HG02840 (cell line): ENCODE data around the gene ZNF566.
"Not testable (repeated sequence)": the region's sequence is repeated elsewhere in the genome, so short reads cannot be mapped to it uniquely, and the experiment has no call there.

Source experiments
- ATAC-seq: cut with Tn5 transposase; IDR thresholded peaks from one replicate; pipeline ENCODE4 v1.9.1; 2021; ENCODE audit warnings: mild to moderate bottlenecking, moderate library complexity, moderate number of reproducible peaks; ENCODE audit not compliant: unreplicated experiment, low FRiP score

ZNF566 gene

DNA sequence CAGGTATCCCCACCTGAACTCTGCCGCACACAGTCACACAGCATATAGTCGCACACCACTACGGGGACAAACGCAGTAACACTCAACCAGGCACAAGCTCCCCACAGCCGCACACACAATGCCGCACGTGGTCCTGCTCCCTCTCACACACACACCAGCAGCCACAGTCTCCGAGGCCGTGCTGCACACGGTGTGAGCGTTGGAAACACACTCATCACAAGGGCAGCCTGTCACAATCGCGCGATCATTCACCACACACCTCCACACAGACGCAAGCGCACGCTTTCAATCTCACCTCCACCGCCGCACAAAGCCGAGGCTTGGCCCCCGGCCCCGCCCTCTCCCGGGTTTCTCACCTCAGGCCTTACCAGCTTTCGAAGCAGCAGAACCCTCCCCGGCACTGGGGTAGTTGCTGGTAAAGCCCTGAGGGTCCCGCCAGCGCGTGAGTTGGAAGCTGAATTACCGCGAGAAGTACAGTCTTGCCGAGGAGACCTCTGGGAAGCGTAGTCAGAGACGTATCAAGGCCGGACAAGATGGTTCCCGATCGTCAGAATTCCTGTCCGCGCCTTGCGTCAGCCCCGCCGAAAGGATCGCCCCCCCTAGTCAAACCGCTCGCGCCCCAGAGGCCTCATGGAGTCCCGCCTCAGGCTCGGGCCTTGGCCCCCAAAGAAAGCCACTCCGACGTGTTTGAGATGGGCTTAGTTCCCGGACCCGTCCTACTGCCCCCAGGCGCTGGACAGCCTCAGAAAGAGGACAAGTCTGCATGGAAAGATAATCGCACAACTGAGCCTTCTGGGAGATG, at the start of gene ZNF566:
ZNF566 (minus strand) TSS at position 444 of the 802 bp plus-strand sequence. CDS start 13,004 bp downstream, outside the sequence.
- ATAC-seq = peak; percentile 79

DNA sequence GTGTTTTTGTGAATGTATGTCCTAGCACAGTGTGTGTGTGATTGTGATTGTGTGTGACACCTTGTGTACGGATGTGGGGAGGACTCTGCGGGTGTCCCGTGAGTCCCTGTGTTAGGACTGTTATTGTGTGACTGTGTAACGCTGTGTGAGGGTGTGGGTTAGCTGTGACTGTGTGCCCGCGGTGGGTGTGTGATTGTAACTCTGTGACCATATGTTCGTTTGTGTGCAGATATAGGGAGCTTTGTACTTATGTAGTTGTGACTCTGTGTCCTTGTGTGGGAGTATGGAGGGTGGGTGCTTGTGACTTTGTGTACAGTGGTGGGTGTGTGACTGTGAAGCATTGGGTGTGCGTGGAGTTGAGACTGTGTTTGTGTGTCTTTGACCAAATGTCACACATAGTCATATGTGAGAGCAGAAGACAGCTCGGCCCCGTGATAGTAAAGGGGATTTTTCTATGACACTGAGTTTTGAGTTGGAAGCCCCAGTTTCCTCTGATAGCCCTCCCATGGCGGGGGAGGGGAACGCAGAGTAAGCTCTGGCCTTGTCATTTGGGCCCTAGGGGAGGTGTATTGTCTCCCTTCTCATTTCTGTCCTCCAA, 39.7 kb upstream of the ZNF566 start:
- no peak for ATAC-seq

DNA sequence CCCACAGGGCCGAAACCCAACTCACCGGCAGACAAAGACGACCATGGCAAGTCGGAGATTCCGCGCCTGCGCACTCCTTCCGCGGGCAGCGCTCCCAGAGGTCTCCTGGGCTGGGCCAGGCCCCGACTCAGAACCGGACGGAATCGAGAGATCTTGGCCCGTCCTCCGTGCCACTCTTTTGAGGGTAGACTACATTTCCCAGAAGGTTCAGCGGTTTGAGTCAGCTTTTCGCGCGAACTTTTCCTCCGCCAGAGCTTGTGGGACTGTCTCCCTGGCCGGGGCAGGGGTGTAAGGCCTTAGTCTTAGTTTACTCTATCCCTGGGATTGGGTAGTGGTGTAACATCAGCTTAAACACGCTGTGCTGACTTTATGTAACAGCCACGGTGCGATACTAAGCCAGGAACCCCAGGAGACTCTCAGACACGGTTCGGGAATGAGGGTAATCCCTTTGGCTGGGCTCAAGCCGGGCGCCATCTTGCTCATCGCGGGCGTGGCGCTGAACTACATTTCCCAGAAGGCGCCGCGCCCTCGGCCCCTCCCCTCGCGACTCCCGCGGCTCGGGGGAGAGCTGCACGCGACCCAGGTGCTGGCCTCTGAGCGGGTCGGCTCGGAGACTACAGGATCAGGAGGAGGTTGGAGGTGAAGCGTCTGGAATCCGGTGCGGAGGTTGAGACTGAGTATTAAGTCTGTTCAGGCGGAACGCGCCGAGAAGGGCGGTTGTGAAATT, 39.0 kb upstream of the ZNF566 start, which contains the start of gene ZNF260:
ZNF260 (minus strand) TSS at position 78 of the 727 bp plus-strand sequence. CDS start 13,033 bp downstream, outside the sequence.
- peak; percentile 86 for ATAC-seq

DNA sequence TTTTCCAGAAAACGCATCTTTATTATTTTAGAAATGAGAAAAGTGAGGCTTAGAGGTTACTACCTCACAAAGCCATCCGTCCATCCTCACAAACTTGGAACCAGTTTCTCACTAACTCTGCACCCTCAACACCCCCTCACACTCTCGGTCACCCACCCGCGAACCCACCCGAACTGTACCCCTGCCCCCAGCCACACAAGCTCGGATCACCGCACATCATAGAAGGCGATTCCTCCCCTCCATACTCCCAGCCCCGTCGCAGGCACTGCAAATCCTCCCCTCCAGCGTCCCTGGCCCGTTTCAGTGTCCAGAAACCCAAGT, 38.5 kb upstream of the ZNF566 start:
- ATAC-seq = no peak

DNA sequence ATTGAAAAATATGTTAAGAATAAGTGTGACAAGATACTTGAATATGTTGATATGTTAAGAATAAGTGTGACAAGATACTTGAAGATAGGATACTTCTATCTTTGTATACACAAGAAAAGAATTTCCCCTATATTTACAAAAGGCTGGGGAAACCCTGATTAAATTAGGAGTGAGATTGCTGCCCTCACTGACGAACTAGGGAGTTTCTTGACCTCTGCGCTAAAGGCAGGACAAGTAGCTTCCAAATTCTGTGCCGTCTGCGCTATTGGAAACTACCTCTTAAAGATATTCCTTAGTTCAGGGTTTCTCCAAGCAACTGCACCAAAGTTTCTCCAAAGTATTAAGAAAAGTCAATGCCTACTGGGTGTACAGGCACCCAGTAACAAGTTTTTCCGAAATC, 38.0 kb upstream of the ZNF566 start:
- no peak for ATAC-seq

DNA sequence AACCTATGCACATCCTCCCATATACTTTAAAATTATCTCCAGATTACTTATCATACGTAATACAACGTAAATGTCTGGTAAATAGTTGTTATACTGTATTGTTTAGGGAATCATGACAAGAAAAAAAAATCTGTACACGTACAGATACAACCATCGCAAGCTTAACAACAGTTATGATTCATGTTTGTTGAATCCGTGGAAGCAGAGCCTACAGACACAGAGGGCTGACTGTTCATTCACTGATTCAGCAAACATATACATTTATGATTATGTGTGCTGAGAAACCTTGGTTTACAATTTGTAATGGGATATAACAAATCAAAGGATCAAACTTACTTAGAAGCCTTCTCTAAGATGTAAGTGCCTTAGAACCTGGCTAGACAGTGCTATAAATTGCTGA, 37.2 kb upstream of the ZNF566 start:
- no peak for ATAC-seq

DNA sequence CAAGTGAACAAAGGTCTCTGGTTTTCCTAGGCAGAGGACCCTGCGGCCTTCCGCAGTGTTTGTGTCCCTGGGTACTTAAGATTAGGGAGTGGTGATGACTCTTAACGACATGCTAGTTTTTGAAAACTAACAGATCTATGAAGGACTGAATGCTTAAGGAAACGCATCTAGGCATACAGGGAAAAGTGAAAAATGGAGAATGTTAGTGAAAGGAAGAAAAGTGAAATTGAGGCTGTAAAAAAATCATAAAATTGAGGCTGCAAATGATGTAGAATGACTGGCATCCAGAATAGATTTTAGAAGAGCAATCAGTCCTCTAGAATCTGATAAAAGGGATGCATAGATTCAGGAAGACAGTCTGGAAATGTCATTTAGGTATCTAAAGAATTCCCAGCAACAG, 35.3 kb upstream of the ZNF566 start:
- no peak for ATAC-seq

DNA sequence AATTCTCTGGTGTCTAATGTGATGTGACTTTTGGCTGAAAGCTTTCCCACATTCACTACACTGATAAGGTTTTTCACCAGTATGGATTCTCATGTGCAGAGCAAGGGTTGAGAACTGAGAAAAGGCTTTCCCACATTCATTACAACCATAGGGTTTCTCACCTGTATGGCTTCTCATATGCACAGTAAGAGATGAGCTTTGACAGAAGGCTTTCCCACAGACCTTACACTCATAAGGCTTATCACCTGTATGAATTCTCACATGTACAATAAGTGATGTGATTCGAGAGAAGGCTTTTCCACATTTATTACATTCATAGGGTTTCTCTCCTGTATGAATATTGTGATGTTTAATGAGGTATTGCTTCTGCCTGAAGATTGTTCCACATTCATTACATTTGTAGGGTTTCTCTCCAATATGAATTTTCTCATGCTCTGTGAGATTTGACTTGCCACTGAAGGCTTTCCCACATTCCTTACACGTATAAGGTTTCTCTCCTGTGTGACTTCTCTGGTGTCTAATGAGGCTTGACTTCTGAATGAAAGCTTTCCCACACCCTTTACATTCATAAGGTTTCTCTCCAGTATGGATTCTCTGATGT, 24.8 kb upstream of the ZNF566 start:
- ATAC-seq = no peak

DNA sequence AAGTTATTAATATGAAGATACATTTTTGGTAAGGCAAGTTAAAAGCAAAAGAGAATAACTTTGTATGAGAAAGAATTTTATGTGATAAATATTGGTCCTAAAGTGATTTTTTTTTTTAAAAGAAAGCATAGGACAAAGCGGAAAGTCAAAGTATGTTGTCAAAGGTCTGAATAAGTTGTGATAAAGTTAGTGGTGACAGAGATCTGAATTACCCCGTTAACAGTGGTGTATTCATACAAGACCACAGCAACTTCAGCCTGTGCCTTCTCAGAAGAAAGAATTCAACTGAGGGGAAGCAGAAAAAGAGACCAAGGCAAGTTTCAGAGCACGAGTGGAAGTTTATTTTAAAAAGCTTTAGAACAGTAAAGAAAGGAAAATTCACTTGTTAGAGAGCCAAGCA, 19.0 kb upstream of the ZNF566 start:
- no peak for ATAC-seq

DNA sequence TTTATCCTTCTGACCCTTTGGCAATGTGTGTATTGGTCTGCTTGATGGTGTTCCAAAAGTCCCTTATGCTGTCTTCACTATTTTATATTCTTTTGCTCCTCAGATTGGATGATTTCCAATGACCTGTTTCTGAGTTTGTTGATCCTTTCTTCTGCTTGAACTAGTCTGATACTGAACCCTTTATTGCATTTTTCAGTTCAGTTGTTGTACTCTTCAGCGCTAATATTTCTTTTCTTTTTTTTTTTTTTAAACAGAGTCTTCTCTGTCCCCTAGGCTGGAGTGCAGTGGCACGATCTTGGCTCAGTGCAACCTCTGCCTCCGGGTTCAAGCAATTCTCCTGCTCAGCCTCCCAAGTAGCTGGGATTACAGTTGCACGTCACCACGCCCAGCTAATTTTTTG, 12.6 kb upstream of the ZNF566 start:
- no peak for ATAC-seq

DNA sequence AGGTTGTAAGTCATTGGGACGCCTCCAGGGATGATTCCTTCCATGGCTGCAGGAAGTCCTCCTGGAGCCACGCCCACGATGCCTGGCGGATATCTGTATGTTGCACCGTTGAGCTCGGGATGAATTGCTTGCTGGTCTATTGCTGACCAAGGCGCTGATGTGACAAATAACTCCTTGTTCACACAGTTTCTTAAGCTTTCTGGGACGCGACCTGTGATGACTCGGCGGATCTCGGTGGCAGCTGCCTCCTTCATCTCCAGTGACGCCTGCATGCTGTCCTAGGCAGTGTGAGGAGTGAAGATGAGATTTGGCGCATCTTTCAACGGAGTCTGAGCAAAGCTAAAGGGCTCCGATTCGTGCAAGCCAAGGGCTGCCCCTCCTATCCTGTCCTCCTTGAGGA, 7.6 kb upstream of the ZNF566 start:
- no peak for ATAC-seq

DNA sequence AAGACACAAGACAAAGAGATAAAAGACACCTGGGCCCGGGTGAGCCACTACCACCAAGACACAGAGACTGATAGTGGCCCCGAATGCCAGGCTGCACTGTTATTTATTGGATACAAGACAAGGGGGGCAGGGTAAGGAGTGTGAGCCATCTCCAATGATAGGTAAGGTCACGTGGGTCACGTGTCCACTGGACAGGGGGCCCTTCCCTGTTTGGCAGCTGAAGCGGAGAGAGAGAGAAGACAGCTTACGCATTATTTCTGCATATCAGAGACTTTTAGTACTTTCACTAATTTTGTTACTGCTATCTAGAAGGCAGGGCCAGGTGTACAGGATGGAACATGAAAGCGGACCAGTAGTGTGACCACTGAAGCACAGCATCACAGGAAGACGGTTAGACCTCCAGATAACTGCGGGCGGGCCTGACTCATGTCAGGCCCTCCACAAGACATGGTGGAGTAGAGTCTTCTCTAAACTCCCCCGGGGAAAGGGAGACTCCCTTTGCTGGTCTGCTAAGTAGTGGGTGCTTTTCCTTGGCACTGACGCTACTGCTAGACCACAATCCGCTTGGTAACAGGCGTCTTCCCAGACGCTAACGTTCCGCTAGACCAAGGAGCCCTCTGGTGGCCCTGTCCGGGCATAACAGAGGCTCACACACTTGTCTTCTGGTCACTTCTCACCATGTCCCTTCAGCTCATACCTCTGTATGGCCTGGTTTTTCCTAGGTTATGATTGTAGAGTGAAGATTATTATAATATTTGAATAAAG, 3.5 kb upstream of the ZNF566 start:
- ATAC-seq = not testable (repeated sequence)

DNA sequence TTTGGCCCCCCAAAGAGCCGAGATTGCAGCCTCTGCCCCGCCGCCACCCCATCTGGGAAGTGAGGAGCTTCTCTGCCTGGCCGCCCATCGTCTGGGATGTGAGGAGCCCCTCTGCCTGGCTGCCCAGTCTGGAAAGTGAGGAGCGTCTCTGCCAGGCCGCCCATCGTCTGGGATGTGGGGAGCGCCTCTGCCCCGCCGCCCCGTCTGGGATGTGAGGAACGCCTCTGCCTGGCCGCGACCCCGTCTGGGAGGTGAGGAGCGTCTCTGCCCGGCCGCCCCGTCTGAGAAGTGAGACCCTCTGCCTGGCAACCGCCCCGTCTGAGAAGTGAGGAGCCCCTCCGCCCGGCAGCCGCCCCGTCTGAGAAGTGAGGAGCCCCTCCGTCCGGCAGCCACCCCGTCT, 1.5 kb upstream of the ZNF566 start:
- ATAC-seq = not testable (repeated sequence)

DNA sequence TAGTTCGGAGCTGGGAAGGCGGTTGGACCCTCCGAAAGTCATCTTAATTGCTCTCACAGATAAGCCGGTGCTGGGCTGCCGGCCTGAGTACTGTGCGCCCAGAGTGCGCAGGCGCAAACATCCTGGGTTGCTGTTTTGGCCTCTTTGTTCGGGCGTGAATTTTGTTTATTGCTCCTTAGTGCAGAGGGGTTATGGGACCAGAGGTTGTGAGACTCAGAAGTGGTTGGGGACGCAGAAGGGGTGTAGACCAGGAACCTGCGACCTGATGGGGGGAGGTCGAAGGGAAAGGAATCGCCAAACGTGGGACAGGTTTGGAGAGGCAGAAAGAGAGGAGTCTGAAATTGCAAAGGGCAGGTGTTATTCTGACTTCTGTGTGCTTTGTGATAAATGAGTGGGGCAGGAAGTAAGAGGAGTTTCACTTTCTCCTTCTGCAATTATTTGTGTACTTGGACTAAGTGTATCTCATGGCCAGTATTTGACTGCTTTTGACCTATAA, 607 bp upstream of the ZNF566 start:
- ATAC-seq = peak; percentile 50

DNA sequence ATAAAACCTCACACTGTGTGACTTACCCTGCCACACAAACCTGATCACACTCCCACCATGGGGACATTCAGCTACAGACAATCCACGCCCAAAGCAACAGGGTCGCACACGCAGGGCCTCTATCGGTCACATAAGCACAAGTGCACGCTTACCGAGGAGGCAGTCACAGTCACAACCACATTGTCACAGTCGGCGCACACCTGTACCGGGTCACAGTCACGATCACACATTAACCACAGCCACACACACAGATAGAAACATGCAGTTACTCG, 579 bp downstream of the ZNF566 start:
- ATAC-seq = no peak

DNA sequence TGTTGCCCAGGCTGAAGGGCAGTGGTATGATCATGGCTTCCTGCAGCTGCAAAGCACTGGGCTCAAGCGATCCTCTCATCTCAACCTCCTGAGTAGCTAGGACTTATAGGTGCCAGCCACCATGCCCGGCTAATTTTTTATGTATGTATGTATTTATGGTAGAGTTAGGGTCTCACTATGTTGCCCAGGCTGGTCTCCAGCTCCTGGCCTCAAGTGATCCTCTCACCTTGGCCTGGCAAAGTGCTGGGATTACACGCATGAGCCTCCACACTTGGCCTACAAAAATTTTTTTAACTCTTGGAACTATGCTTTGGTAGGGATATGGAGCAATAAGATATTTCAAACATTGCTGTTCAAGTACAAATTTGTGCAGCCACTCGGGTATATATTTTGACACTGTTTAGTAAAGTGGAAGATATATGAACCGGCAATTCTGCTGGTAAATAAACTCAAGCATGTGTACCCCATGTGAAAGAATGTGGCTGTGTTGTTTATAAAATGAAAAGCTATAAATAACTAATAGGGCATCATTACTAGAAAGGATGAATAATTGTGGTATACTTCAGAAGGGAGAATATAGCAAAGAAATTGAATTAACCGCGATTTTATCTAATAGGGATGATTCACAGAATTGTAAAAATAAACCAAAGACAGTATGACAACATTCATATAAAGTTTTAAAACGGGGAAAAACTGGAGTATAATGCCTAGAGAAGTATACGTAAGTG, 1.1 kb downstream of the ZNF566 start:
- no peak for ATAC-seq

DNA sequence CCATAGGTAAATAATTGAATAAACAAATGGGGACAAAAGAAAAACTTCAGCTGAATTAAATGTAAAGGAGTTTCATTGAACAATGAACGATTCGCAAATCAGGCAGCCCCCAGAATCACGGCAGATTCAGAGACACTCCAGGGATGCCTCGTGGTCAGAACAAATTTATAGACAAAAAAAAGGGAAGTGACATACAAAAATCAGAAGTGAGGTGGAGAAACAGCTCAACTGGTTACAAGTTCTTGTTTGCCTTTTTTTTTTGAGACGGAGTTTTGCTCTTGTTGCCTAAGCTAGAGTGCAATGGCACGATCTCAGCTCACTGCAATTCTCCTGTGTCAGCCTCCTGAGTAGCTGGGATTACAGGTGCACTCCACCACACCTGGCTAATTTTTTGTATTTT, 5.7 kb downstream of the ZNF566 start:
- ATAC-seq = no peak

DNA sequence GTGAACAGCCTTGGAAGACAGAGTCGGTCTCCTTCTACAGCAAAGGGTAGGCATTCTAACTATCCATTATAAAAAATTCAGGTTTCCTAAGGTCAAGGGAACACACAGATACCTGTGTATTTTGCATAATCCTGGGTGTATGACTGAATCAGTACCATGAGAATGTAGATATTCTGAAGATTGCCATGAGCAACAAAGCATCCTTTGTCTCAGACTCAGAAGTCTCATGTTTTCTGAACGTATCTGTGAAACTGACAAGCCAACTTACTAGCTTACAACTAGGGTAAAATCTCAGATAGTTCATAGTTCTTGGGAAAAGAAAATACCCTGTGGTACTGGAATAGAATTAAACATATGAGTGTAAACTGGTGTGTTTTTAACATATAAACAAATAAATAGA, 6.5 kb downstream of the ZNF566 start:
- ATAC-seq = no peak

DNA sequence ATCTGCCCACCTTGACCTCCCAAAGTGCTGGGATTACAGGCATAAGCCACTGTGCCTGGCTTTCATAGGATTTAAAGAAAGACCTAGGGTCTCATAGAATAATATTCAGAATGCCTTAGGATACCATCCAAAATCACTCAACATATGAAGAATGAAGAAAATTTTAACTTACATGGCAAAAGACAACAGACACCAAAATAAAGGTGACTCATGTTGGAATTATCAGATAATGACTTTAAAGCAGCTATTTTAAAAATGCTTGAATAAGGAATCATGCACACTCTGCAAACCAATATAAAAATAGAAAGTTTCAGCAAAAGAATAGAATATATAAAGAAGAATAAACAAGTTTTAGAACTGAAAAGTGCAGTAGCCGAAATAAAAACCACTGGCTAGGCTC, 29.3 kb downstream of the ZNF566 start:
- no peak for ATAC-seq

DNA sequence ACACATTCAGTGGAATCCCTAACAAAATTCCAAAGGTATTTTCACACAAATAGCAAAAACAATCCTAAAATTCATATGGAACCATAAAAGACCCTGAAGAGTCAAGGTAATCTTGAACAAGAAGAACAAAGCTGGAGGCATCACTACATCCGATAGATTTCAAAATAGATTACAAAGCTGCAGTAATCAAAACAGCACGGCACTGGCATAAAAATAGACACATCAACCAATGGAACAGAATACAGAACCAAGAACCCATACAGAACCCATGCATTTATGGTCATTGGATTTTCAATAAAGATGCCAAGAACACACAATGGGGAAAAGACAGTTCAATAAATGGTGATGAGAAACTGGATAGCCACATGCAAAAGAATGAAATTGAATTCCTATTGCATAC, 32.5 kb downstream of the ZNF566 start:
- no peak for ATAC-seq
